Stimulated activated CD8-positive, alpha-beta memory T cell treated with anti-CD3 and anti-CD28 coated beads, Interleukin-12 subunit alpha, Interleukin-12 subunit beta, amount 100 ng/mL, for 24 hours (primary cell): ENCODE results near the gene MRPL14.
"Not testable (repeated sequence)": the region's sequence is repeated elsewhere in the genome, so short reads cannot be mapped to it uniquely, and the experiment has no call there.

Experiments used
- DNase-seq: peaks from one replicate; pipeline ENCODE4 v3.0.0-alpha.2; 2020; ENCODE audit errors: extremely low read depth

The MRPL14 gene

DNA sequence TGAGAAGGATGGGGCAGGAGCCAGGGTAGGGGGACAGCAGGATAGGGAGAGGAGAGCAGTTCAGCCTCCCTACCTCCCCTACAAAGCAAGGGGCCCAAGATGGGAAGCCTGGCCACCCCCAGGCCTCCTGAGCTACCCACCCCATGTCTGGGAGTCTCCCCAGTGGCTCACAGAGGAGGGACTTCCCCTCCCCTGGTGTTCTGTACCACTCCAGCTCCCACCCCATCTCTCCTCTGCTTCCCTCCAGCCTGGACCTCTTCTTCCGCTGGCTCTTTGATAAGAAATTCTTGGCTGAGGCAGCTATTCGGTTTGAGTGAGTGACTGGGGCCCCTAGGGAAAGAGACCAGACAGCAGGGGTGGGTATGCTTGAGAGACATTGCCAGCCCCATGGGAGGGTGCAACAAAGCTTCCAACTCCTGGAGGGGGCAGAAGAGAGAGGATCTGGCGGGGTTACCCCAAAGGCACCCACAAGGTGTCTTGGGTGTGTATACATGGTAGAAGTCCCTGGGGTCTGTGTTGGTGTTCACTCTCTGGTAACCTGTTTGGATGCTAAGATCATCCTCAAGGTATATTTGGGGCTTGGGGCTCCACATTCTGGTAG, 23.2 kb upstream of the MRPL14 start:
- no peak for DNase-seq

- DNase-seq = no peak
Observed at GRCh38 chr6:44149369-44150012, 22.2 kb upstream of the MRPL14 start.

DNA sequence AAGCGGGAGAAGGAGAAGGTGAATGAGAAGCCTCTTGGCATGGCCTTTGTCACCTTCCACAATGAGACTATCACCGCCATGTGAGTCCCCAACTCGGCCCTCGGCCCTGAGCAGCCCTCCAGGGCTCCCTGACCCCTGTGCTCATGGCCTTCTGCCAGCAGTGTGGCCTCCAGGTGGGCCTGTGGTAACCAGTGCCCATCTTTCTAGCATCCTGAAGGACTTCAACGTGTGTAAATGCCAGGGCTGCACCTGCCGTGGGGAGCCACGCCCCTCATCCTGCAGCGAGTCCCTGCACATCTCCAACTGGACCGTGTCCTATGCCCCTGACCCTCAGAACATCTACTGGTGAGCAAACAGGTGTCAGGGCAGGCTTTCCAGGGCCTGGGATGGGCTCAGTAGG, 21.1 kb upstream of the MRPL14 start:
- no peak for DNase-seq

DNA sequence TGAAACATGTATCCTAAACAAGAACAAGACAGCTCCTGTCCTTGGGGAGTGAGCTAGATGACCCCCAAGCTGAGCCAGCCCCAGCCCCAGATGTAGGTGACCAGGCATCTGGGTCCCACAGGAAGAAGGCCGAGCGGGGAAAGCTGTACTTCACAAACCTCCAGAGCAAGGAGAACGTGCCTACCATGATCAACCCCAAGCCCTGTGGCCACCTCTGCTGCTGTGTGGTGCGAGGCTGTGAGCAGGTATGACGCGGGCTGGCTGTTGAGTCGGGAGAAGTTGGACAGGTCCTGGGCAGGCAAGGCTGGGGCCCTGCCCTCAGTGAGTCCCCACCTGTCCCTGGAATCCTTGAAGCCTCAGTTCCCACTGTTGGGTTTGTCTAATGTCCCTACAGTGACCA, 20.0 kb upstream of the MRPL14 start:
- DNase-seq = no peak

DNA sequence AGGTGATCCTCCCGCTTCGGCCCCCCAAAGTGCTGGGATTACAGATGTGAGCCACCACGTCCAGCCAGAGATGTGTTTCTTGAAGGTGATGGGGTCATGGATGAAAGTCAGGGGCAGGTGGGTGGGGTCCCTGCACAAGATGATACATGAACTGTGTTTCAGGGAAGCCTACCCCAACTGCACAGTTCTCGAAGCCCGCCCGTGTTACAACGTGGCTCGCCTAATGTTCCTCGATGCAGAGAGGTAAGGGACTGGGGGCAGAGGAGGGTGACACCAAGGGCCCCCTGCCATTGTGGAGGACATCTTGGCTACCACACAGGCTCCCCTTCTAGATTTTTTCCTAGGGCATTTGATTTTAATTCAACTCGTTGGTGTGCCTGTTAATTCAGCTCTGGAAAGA, 19.4 kb upstream of the MRPL14 start:
- DNase-seq = no peak

DNA sequence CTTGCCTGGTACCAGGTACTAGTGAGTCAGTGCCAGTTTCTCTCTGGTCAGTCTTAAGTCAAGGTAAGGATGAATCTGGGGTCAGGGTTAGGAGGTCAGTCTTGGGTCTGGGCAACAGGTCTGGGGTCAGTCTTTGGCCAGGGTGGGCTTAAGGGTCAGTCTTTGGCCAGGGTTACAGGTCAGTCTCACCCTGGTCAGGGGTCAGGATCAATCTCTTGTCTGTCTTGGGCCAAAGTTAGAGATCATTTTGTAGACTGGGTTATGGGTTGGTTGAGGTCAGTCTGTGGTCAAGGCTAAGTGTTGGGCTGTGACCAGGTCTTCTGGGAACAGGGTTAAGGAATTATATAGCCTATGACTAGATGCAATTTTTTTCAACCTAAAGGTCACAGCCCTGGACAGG, 18.6 kb upstream of the MRPL14 start:
- no peak for DNase-seq

DNA sequence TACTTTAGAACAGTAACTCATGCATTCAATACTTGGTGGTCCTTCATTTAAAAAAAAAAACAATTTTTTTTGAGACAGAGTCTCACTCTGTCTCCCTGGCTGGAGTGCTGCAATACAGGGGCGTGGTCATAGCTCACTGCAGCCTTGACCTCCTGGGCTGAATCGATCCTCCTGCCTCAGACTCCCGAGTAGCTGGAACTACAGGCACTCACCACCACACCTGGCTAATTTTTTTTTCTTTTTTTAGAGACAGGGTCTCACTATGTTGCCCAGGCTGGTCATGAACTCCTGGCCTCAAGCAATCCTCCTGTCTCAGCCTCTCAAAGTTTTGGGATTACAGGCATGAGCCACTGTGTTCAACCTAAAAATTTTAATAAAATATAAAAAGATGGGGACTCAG, 17.3 kb upstream of the MRPL14 start:
- DNase-seq = not testable (repeated sequence)

- no peak for DNase-seq
Observed at GRCh38 chr6:44143731-44144130, 16.5 kb upstream of the MRPL14 start.

DNA sequence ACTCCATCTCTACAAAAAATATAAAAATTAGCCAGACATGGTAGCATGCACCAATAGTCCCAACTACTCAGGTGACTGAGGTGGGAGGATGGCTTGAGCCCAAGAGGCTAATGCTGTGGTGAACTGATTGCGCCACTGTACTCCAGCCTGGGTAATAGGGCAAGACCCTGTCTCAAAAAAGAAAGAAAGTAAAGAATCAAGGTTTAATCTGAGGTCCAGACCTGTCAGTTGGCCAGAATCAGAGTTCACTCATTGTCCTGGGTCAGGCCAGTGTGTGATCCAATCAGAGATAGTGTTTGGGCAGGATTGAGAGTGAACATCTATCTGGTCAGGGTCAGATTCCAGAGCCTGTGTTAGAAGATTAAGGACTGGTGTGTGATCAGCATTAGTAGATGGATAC, 15.6 kb upstream of the MRPL14 start:
- no peak for DNase-seq

GRCh38 chr6:44139351-44139743, 12.1 kb upstream of the MRPL14 start:
- DNase-seq = no peak

DNA sequence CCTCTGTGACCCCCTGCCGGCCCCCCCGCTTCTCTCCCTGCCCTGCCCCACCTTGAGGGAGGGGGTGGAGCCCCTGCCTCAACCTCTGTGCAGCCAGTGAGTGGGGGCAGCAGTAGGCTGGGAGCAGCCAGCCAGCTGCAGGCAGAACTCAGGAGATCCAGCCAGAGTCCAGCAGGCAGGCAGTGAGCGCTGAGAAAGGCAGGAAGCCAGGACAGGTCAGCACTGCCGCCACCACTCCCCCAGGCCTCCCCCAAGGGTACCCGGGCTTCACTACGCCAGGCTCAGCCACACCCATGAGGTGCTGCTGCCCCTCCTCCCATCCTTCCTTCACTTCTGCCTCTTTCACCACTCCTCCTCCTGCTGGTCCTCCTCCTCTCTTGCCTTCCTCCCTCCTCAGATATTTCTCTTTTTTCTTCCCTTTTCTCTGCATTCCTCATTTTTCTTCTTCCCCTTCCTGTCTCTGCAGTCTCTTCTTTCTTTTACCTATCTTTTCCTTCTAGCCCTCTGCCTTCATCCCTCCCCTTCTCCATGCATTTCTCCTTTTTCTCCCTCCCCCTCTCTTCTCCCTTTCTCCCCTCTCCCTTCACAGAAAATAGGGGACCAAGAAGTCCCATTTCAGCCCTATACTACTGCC, 11.6 kb upstream of the MRPL14 start:
- DNase-seq = no peak

- no peak for DNase-seq
Observed at GRCh38 chr6:44135875-44136274, 8.6 kb upstream of the MRPL14 start.

DNA sequence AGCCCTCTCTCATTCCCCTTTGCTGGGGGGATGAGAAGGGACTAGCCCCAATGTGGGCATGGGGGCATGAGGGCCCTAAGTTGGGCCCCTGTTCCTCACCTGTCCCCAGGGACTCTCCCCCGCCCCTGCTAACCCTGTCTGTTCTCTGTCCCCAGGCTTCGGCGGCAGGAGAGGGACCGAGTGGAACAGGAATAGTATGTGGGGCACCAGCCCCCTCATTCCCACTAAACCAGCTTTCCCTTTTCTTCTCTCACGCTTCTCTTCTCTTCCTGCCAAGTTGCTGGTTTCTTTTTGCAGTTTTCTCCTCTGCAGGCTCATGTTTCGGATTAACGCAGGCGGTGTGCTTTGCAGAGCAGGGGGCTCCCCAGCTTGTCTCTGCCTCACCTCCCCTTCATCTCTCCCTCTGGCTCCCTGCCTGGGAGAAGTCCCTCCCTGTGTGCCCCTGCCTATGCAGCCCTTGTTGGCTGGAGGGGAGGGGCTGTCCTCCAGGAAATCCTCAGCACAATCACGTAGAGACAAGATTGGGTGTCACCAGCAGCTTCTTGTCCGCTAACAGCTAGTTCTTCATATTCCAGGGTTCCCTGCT, 8.0 kb upstream of the MRPL14 start:
- no peak for DNase-seq

DNA sequence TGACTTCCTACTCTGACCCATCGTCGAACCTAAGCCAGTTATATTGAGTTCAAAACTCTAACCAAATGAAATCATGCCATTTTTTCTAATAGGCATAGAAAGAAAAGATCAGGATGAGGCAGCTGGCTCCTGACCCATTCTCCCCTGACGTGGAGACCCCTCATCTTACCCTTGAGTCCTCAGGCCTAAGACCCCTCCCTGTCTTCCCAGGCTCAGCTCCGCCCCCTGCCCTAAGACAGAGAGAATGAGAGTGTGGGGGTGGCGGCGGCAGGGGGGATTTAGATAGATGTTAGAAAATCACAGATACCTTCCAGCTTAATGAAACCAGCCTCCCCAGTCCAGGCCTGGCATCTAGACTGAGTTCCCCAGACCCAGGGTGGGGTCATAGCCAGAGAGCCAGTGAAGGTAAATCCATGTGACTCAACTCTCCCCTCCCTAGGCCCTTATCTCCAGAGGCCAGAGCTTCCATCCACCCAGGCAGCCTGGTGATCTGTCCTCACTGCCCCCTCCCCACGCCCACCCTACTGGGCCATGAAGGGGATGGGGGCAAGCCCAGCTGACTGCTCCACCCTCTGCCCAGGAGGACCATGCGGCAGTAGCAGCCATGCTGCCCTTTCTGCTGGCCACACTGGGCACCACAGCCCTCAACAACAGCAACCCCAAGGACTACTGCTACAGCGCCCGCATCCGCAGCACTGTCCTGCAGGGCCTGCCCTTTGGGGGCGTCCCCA, 6.9 kb upstream of the MRPL14 start:
- no peak for DNase-seq

DNA sequence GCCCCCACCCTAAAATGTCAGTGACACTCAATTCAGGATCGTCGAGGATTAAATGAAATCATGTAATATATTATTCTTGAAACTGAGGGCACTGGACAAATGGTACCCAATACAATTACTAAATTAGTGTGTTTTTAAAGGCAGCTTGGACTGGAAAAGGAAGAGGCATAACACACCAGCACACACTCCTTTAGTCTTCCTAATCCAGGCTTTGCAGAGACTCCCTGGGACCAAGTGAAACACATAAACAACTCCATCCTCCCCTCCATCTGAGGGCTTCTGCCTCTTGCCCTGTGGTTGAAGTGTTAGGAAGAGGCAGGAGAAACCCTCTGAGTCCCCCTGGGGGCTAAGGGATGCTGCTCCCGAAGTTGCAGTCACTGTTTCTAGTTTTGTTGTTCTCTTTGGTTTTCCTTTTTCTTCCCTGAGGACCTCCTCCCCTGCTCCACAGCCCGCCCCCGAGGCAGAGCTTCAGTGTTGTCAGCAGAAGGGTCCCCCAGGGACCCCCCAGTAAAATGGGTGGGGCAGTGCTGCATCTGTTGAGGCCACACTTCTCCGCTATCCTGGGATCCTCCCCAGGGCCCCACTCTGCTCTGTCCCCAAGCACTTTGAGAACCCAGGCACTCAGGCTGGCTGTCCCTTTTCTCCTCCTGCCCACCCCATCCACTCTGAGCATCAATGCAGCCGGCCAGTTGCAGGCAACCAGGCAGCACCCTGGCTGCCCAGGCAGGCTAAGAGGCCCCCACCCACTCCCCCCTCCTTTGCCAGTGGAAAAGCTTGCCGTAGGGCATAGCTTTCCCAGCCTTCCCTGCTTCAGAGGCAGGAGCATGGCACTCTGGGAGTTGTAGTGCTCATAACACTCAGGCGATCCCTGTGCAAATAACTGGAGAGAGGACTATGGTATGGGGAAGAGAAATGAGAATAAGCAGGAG, 6.0 kb upstream of the MRPL14 start:
- no peak for DNase-seq

DNA sequence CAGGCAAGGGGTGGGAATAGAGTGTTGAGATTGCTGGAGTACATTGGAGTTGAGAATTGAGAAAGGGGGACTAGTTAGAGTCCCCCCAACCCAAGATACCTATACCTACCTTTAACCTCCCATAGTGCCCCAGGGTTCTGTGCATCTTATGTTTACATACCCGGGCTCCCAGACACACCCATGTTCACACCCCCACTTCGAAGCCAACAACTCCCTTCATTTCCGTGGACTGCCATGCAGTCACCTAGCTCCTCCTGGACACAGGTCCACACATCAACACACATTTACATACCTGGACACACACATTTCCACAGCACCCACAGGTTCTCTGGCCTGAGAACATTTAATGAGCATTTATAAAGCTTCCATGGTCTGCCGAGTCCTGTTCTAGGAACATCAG, 5.2 kb upstream of the MRPL14 start:
- no peak for DNase-seq

DNA sequence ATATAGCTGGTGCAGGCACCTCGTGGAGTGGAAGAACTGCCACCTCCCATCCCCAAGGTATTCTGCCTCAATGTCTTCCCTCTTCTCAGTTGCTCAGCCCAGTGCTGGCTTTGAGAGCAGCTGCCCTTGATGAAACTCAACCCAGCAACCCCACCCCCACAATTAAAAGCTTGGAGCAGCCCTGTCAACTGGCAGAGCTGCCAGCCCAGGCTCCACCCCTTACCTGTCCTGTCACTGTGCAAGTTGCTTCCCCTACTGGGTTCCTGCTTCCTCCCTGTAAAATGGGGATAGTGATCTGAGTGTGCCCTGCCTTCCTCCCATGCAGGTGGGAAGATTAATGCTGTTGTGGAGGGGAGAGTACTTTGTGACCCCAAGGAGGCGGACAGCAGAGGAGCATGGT, 4.6 kb upstream of the MRPL14 start:
- no peak for DNase-seq

- DNase-seq = no peak
Observed at GRCh38 chr6:44129841-44130322, 2.6 kb upstream of the MRPL14 start.

- DNase-seq = no peak
Observed at GRCh38 chr6:44128020-44128917, 1.0 kb upstream of the MRPL14 start.
